Neural cell (in vitro differentiated cells): ENCODE results near the gene INO80. TPM values are rescaled to one million over a fixed set of nuclear protein-coding genes. Genes with fewer than 3 reads are reported as not detected.

Experiments
- H2AFZ ChIP-seq: fragments of 200-600, 300-800 bp; sonication (generic), shearing (Covaris generic); 2 replicates; pipeline ENCODE4 v1.6.0; 2014; ENCODE audit warnings: low read depth, mild to moderate bottlenecking, antibody characterized with exemption, low read length, moderate library complexity
- H3F3A ChIP-seq: fragments of 200-600 bp; shearing (Covaris generic); 2 replicates; pipeline ENCODE4 v1.6.1; 2016; ENCODE audit warnings: mild to moderate bottlenecking, moderate library complexity, mixed read lengths, antibody characterized with exemption, low read length; ENCODE audit not compliant: insufficient read depth, poor library complexity, severe bottlenecking
- H3K27ac ChIP-seq: fragments of 200-600, 300-800 bp; sonication (generic), shearing (Covaris generic); 2 replicates; pipeline ENCODE4 v1.5.1; 2014; ENCODE audit warnings: mild to moderate bottlenecking, low read length, moderate library complexity
- H3K27me3 ChIP-seq: fragments of 300-800, 200-600 bp; sonication (generic), shearing (Covaris generic); 2 replicates; pipeline ENCODE4 v1.6.0; 2014; ENCODE audit warnings: mild to moderate bottlenecking, low read depth, low read length, moderate library complexity; ENCODE audit not compliant: insufficient read depth
- H3K36me3 ChIP-seq: fragments of 300-800, 200-600 bp; sonication (generic), shearing (Covaris generic); 2 replicates; pipeline ENCODE4 v1.5.1; 2014; ENCODE audit warnings: mild to moderate bottlenecking, antibody characterized with exemption, low read length, moderate library complexity; ENCODE audit not compliant: insufficient read depth
- H3K4me2 ChIP-seq: fragments of 300-800, 200-600 bp; sonication (generic), shearing (Covaris generic); 2 replicates; pipeline ENCODE4 v1.6.0; 2014; ENCODE audit warnings: mild to moderate bottlenecking, low read length
- H3K4me3 ChIP-seq: fragments of 300-800, 200-600 bp; sonication (generic), shearing (Covaris generic); 2 replicates; pipeline ENCODE4 v1.5.1; 2014; ENCODE audit warnings: mild to moderate bottlenecking, low read length, moderate library complexity
- H3K79me2 ChIP-seq: fragments of 200-600 bp; shearing (Covaris generic); replicated peaks from 2 replicates; pipeline ENCODE4 v1.6.0; 2014; ENCODE audit warnings: mild to moderate bottlenecking, low read length, moderate library complexity; ENCODE audit not compliant: insufficient read depth
- H3K9ac ChIP-seq: fragments of 300-800, 200-600 bp; sonication (generic), shearing (Covaris generic); 2 replicates; pipeline ENCODE4 v1.6.1; 2016; ENCODE audit warnings: mild to moderate bottlenecking, low read length, mixed read lengths
- H3K9me2 ChIP-seq: fragments of 200-600 bp; shearing (Covaris generic); 2 replicates; pipeline ENCODE4 v1.6.1; 2016; ENCODE audit warnings: mild to moderate bottlenecking, low read length, mixed read lengths; ENCODE audit not compliant: insufficient read depth
- H3K9me3 ChIP-seq: fragments of 200-600, 300-800 bp; sonication (generic), shearing (Covaris generic); 2 replicates; pipeline ENCODE4 v1.6.1; 2016; ENCODE audit warnings: mild to moderate bottlenecking, mixed run types, low read length, moderate library complexity, mixed read lengths
- H4K20me1 ChIP-seq: fragments of 200-600 bp; shearing (Covaris generic); 2 replicates; pipeline ENCODE4 v1.6.1; 2016; ENCODE audit warnings: mild to moderate bottlenecking, mixed run types; ENCODE audit not compliant: insufficient read depth
- CTCF ChIP-seq: fragments of 450-650 bp; IDR thresholded peaks from 2 replicates; pipeline ENCODE4 v1.5.1; 2014; ENCODE audit warnings: antibody characterized with exemption, mild to moderate bottlenecking, moderate library complexity; ENCODE audit not compliant: poor library complexity, severe bottlenecking
- EP300 ChIP-seq: fragments of 450-650 bp; conservative IDR thresholded peaks from 2 replicates; pipeline ENCODE4 v1.6.1; 2014; ENCODE audit warnings: antibody characterized with exemption, mild to moderate bottlenecking, moderate library complexity; ENCODE audit not compliant: poor library complexity, severe bottlenecking
- EZH2 ChIP-seq: fragments of 200-600, 300-800 bp; shearing (Covaris generic), sonication (generic); IDR thresholded peaks from 2 replicates; pipeline ENCODE4 v1.6.1; 2014; ENCODE audit warnings: antibody characterized with exemption, low read length, borderline replicate concordance, mild to moderate bottlenecking; ENCODE audit not compliant: insufficient read depth, poor library complexity, severe bottlenecking
- MXI1 ChIP-seq: fragments of 450-650 bp; conservative IDR thresholded peaks from 2 replicates; pipeline ENCODE4 v1.6.1; 2014; ENCODE audit warnings: antibody characterized with exemption, mild to moderate bottlenecking; ENCODE audit not compliant: poor library complexity, severe bottlenecking
- POLR2AphosphoS5 ChIP-seq: IDR thresholded peaks from 2 replicates; pipeline ENCODE4 v1.6.1; 2012
- RAD21 ChIP-seq: fragments of 450-650 bp; conservative IDR thresholded peaks from 2 replicates; pipeline ENCODE4 v1.6.1; 2014; ENCODE audit warnings: antibody characterized with exemption, mild to moderate bottlenecking, moderate library complexity
- REST ChIP-seq: IDR thresholded peaks from 2 replicates; pipeline ENCODE4 v1.6.1; 2012; ENCODE audit warnings: borderline replicate concordance
- SMC3 ChIP-seq: fragments of 450-650 bp; conservative IDR thresholded peaks from 2 replicates; pipeline ENCODE4 v1.6.1; 2014; ENCODE audit warnings: antibody characterized with exemption, mild to moderate bottlenecking, moderate library complexity; ENCODE audit not compliant: poor library complexity
- TAF1 ChIP-seq: IDR thresholded peaks from 2 replicates; pipeline ENCODE4 v1.6.1; 2012; ENCODE audit warnings: low read depth
- polyA plus RNA-seq: library from polyadenylated mRNA; depleted of rRNA; stranded (reverse); fragments of >200 nt; gene quantifications from 2 replicates; pipeline ENCODE4 v1.2.3, GENCODE V29; 2014

The INO80 gene
- polyA plus RNA-seq, 1 donor from 2014 or later, result 8.4 TPM

GRCh38 chr15:40988156-40988555, 127.9 kb downstream of the INO80 start:
- H4K20me1 ChIP-seq, result no peaks in the 10 kb centered on the region
- H3F3A ChIP-seq, result no peaks in the 10 kb centered on the region
- H3K79me2 ChIP-seq, result no peaks in the 10 kb centered on the region
- no peaks in the 10 kb centered on the region for H3K9me3 ChIP-seq
- no peak for TF ChIP-seq MXI1
- H3K4me3 ChIP-seq, result no peak overlapping the region
- no peak overlapping the region for H2AFZ ChIP-seq
- no peaks in the 10 kb centered on the region for H3K27me3 ChIP-seq
- no peak overlapping the region for H3K4me2 ChIP-seq
- H3K9me2 ChIP-seq, result no peaks in the 10 kb centered on the region
- H3K27ac ChIP-seq, result no peak overlapping the region
- no peaks in the 10 kb centered on the region for H3K36me3 ChIP-seq
- no peak overlapping the region for H3K9ac ChIP-seq

GRCh38 chr15:40986820-40987219, 129.3 kb downstream of the INO80 start:
- Histone ChIP-seq H3K79me2 (no peaks in the 10 kb centered on the region), H3K27ac (no peak overlapping the region), H3K9me2 (no peaks in the 10 kb centered on the region), H4K20me1 (no peaks in the 10 kb centered on the region), H3K27me3 (no peaks in the 10 kb centered on the region), H3K36me3 (peaks cover 2% of the 10 kb centered on the region), H3K4me3 (no peak overlapping the region), H2AFZ (no peak overlapping the region), H3K4me2 (no peak overlapping the region), H3F3A (no peaks in the 10 kb centered on the region), H3K9ac (no peak overlapping the region), H3K9me3 (no peaks in the 10 kb centered on the region)
- TF ChIP-seq CTCF (no peak), SMC3 (no peak), EZH2 (no peak), RAD21 (no peak), EP300 (no peak), MXI1 (no peak), POLR2AphosphoS5 (no peak), REST (no peak), TAF1 (no peak)
